HCT116 (cell line): ENCODE measurements around the gene PRKCH. TPM values are rescaled to one million over a fixed set of nuclear protein-coding genes. Genes with fewer than 3 reads are reported as not detected.

Source experiments
- ATAC-seq: fragments of 200-7000 bp; cut with Tn5 transposase; 2 replicates; pipeline ENCODE4 v1.9.1; 2020; ENCODE audit warnings: mild to moderate bottlenecking, moderate library complexity
- BruUV-seq: library from RNA; stranded (reverse); fragments of 400-500 nt; replicated peaks from 2 replicates; lab custom pipeline; 2021; lab: Mats Ljungman, UMichigan
- CTCF ChIA-PET: fragments of 300-600 bp; sonication (Branson Sonifier 250); formaldehyde crosslinking; loops from one replicate; lab custom pipeline; 2021; ENCODE audit warnings: antibody characterized with exemption; lab: Charles Lee
- POLR2A ChIA-PET: fragments of 300-600, 350-600 bp; sonication (Branson Sonifier 250); formaldehyde crosslinking; loops from one replicate; lab custom pipeline; 2021; ENCODE audit warnings: antibody characterized with exemption; lab: Charles Lee
- RAD21 ChIA-PET, 2 experiments: fragments of 300-600 bp; sonication (Branson Sonifier 250); formaldehyde crosslinking; loops; one replicate each; lab custom pipeline; 2023; ENCODE audit warnings: low total read pairs in 2 of 2; ENCODE audit not compliant: uncharacterized antibody in 2 of 2, unreplicated experiment in 2 of 2, low non-redundant PET in 1 of 2; lab: Charles Lee
- DNase-seq: peaks from one replicate; pipeline ENCODE4 v3.0.0-alpha.2; 2010; ENCODE audit warnings: low read depth, low spot score
- H2AFZ ChIP-seq: fragments of 200-600 bp; shearing (Covaris generic), sonication (generic); 2 replicates; pipeline ENCODE4 v1.6.1; 2017; ENCODE audit warnings: low read depth, mixed run types, mixed read lengths, antibody characterized with exemption, low read length; ENCODE audit not compliant: poor library complexity, severe bottlenecking
- H3K27ac ChIP-seq: 2 replicates; pipeline ENCODE4 v1.5.1; 2012; ENCODE audit warnings: low read depth, low read length
- H3K27me3 ChIP-seq: fragments of 200-600 bp; sonication (generic); 2 replicates; pipeline ENCODE4 v1.6.1; 2016; ENCODE audit warnings: mixed run types, low read length, mixed read lengths; ENCODE audit not compliant: insufficient read depth
- H3K36me3 ChIP-seq, 2 experiments: fragments of 200-500 bp in 1 of 2; fragments of 200-600 bp in 1 of 2; sonication (Bioruptor generic) in 1 of 2; sonication (generic) in 1 of 2; 2 replicates each; pipeline versions ENCODE4 v1.5.1 to v1.6.1; 2014 to 2016; ENCODE audit warnings: low read length in 2 of 2, inconsistent platforms in 1 of 2, mixed read lengths in 1 of 2, mixed run types in 1 of 2; ENCODE audit not compliant: insufficient read depth in 2 of 2, control insufficient read depth in 1 of 2
- H3K4me1 ChIP-seq, 2 experiments: fragments of 200-600 bp in 1 of 2; sonication (generic) in 1 of 2; 2 replicates each; pipeline versions ENCODE4 v1.5.1 to v1.6.1; 2012 to 2017; ENCODE audit warnings: low read length in 2 of 2, inconsistent platforms in 1 of 2, mild to moderate bottlenecking in 1 of 2, mixed read lengths in 1 of 2, mixed run types in 1 of 2, moderate library complexity in 1 of 2; ENCODE audit not compliant: insufficient read depth in 2 of 2, control insufficient read depth in 1 of 2
- H3K4me2 ChIP-seq: fragments of 200-600 bp; sonication (generic); 2 replicates; pipeline ENCODE4 v1.6.1; 2017; ENCODE audit warnings: mixed run types, low read length, mixed read lengths
- H3K4me3 ChIP-seq, 2 experiments: fragments of 200-600 bp in 1 of 2; sonication (generic) in 1 of 2; replicated peaks in 1 of 2; 2 replicates each; pipeline ENCODE4 v1.5.1; 2011 to 2016; ENCODE audit warnings: low read length in 2 of 2, control low read depth in 1 of 2, low read depth in 1 of 2, mild to moderate bottlenecking in 1 of 2, mixed read lengths in 1 of 2, mixed run types in 1 of 2
- H3K79me2 ChIP-seq: fragments of 200-600 bp; sonication (generic); 2 replicates; pipeline ENCODE4 v1.6.1; 2017; ENCODE audit warnings: mild to moderate bottlenecking, mixed run types, low read length, moderate library complexity, mixed read lengths; ENCODE audit not compliant: insufficient read depth
- H3K9ac ChIP-seq: fragments of 200-600 bp; sonication (generic); 2 replicates; pipeline ENCODE4 v1.6.1; 2016; ENCODE audit warnings: low read length, mixed read lengths
- H3K9me2 ChIP-seq: fragments of 200-600 bp; sonication (generic), shearing (Covaris generic); 2 replicates; pipeline ENCODE4 v1.6.1; 2017; ENCODE audit warnings: mixed run types, mild to moderate bottlenecking, moderate library complexity; ENCODE audit not compliant: insufficient read depth
- H3K9me3 ChIP-seq, 2 experiments: fragments of 200-500 bp in 1 of 2; fragments of 200-600 bp in 1 of 2; sonication (Bioruptor generic) in 1 of 2; sonication (generic) in 1 of 2; 2 replicates each; pipeline ENCODE4 v1.6.1; 2014 to 2017; ENCODE audit warnings: low read length in 2 of 2, mixed read lengths in 2 of 2, inconsistent platforms in 1 of 2, low read depth in 1 of 2, mild to moderate bottlenecking in 1 of 2, mixed run types in 1 of 2, moderate library complexity in 1 of 2; ENCODE audit not compliant: control insufficient read depth in 1 of 2, insufficient read depth in 1 of 2
- H4K20me1 ChIP-seq: fragments of 200-600 bp; sonication (generic), shearing (Covaris generic); 2 replicates; pipeline ENCODE4 v1.6.1; 2017; ENCODE audit warnings: mixed run types, mild to moderate bottlenecking, moderate library complexity; ENCODE audit not compliant: insufficient read depth
- ATF3 ChIP-seq: IDR thresholded peaks from 2 replicates; pipeline ENCODE4 v1.6.1; 2012
- CEBPB ChIP-seq: IDR thresholded peaks from 2 replicates; pipeline ENCODE4 v1.6.1; 2012; ENCODE audit warnings: low read depth
- EZH2 ChIP-seq: fragments of 200-600 bp; sonication (generic); IDR thresholded peaks from 2 replicates; pipeline ENCODE4 v1.6.1; 2017; ENCODE audit warnings: antibody characterized with exemption, mixed run types
- FOSL1 ChIP-seq: IDR thresholded peaks from 2 replicates; pipeline ENCODE4 v1.6.1; 2012; ENCODE audit warnings: low read depth
- POLR2AphosphoS5 ChIP-seq: IDR thresholded peaks from 2 replicates; pipeline ENCODE4 v1.6.1; 2011; ENCODE audit warnings: mild to moderate bottlenecking, low read depth, low read length, moderate library complexity
- RAD21 ChIP-seq: IDR thresholded peaks from 2 replicates; pipeline ENCODE4 v1.6.1; 2012; ENCODE audit warnings: low read depth, mild to moderate bottlenecking
- SIN3A ChIP-seq: IDR thresholded peaks from 2 replicates; pipeline ENCODE4 v1.6.1; 2012; ENCODE audit warnings: low read depth
- SP1 ChIP-seq: IDR thresholded peaks from 2 replicates; pipeline ENCODE4 v1.6.1; 2012; ENCODE audit warnings: low read depth
- SRF ChIP-seq: IDR thresholded peaks from 2 replicates; pipeline ENCODE4 v1.6.1; 2012; ENCODE audit warnings: low read depth
- TCF7L2 ChIP-seq: IDR thresholded peaks from 2 replicates; pipeline ENCODE4 v1.7.0; 2011; ENCODE audit warnings: borderline replicate concordance, inconsistent platforms; ENCODE audit not compliant: insufficient read depth, insufficient read length; ENCODE audit errors: extremely low read depth
- intact Hi-C: fragments of 100-400 bp; cut with micrococcal nuclease; formaldehyde crosslinking; loops from 2 replicates; pipeline ENCODE4 v1.10.0; 2022
- total RNA-seq: library from RNA; stranded (reverse); gene quantifications from one replicate; pipeline ENCODE4 v1.2.1, GENCODE V29; 2021; ENCODE audit not compliant: unreplicated experiment
- TF ChIP-seq, protein P1 (sequence below), 3 experiments: fragments of 200-600 bp in 1 of 3; sonication (generic) in 1 of 3; IDR thresholded peaks in 2 of 3; conservative IDR thresholded peaks in 1 of 3; 2 replicates each; pipeline ENCODE4 v1.5.1; 2012 to 2017; ENCODE audit warnings: low read depth in 2 of 3, low read length in 2 of 3, antibody characterized with exemption in 1 of 3, borderline replicate concordance in 1 of 3, control low read depth in 1 of 3, mild to moderate bottlenecking in 1 of 3, mixed read lengths in 1 of 3, mixed run types in 1 of 3, moderate library complexity in 1 of 3; ENCODE audit not compliant: insufficient read depth in 1 of 3
- TF ChIP-seq, protein P2 (sequence below): IDR thresholded peaks from 2 replicates; pipeline ENCODE4 v1.6.1; 2012
- TF ChIP-seq, protein P3 (sequence below): IDR thresholded peaks from 2 replicates; pipeline ENCODE4 v1.6.1; 2012; ENCODE audit warnings: low read depth

PRKCH gene
- total RNA-seq, 1 experiment from 2014 or later: 16.6 TPM

- TF ChIP-seq, protein P1, sequence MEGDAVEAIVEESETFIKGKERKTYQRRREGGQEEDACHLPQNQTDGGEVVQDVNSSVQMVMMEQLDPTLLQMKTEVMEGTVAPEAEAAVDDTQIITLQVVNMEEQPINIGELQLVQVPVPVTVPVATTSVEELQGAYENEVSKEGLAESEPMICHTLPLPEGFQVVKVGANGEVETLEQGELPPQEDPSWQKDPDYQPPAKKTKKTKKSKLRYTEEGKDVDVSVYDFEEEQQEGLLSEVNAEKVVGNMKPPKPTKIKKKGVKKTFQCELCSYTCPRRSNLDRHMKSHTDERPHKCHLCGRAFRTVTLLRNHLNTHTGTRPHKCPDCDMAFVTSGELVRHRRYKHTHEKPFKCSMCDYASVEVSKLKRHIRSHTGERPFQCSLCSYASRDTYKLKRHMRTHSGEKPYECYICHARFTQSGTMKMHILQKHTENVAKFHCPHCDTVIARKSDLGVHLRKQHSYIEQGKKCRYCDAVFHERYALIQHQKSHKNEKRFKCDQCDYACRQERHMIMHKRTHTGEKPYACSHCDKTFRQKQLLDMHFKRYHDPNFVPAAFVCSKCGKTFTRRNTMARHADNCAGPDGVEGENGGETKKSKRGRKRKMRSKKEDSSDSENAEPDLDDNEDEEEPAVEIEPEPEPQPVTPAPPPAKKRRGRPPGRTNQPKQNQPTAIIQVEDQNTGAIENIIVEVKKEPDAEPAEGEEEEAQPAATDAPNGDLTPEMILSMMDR (IDR thresholded peaks at IDR 0.05 in 2 of 3, conservative IDR thresholded peaks at IDR 0.05 in 1 of 3; ENCODE audit: borderline replicate concordance in 1 of 3, insufficient read depth in 1 of 3, low read depth in 2 of 3, low read length in 2 of 3): peak in 2 of 3 experiments; percentile 8 to 16; a peak in 1 of 6 replicates
- peak; percentile 46 for TF ChIP-seq POLR2AphosphoS5
- TF ChIP-seq CEBPB: no peak
- TF ChIP-seq TCF7L2: peak; percentile 78
- TF ChIP-seq SIN3A: no peak
- TF ChIP-seq SRF: no peak
These were observed at the start of gene PRKCH (continued) for GRCh38 chr14:61321385-61322010.

DNA sequence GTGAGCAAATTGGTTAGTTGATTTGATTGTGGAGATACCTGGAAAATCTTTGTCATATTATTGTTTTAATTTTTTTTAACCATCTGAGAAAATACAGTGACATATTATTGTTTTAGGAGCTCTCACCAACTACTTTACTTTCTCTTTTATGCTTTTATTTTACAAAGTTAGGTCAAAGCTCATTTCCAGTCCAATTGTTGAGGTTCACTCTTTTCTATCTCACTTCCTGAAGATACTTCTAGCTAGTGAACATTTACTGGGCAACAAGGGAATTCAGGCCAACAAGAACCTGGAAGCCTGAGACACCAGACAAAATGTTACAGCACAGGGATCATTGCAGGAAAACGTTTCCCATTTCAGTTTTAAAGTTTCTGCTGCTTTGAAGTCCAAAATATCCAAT, 44.1 kb upstream of the PRKCH start:
- TF ChIP-seq, protein P2, sequence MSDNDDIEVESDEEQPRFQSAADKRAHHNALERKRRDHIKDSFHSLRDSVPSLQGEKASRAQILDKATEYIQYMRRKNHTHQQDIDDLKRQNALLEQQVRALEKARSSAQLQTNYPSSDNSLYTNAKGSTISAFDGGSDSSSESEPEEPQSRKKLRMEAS: no peak
- TF ChIP-seq, protein P3, sequence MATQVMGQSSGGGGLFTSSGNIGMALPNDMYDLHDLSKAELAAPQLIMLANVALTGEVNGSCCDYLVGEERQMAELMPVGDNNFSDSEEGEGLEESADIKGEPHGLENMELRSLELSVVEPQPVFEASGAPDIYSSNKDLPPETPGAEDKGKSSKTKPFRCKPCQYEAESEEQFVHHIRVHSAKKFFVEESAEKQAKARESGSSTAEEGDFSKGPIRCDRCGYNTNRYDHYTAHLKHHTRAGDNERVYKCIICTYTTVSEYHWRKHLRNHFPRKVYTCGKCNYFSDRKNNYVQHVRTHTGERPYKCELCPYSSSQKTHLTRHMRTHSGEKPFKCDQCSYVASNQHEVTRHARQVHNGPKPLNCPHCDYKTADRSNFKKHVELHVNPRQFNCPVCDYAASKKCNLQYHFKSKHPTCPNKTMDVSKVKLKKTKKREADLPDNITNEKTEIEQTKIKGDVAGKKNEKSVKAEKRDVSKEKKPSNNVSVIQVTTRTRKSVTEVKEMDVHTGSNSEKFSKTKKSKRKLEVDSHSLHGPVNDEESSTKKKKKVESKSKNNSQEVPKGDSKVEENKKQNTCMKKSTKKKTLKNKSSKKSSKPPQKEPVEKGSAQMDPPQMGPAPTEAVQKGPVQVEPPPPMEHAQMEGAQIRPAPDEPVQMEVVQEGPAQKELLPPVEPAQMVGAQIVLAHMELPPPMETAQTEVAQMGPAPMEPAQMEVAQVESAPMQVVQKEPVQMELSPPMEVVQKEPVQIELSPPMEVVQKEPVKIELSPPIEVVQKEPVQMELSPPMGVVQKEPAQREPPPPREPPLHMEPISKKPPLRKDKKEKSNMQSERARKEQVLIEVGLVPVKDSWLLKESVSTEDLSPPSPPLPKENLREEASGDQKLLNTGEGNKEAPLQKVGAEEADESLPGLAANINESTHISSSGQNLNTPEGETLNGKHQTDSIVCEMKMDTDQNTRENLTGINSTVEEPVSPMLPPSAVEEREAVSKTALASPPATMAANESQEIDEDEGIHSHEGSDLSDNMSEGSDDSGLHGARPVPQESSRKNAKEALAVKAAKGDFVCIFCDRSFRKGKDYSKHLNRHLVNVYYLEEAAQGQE: no peak
- no peak for TF ChIP-seq EZH2
- no peak for TF ChIP-seq SIN3A
- TF ChIP-seq FOSL1: no peak
- TF ChIP-seq SP1: no peak
- TF ChIP-seq RAD21: no peak
- no peak for TF ChIP-seq ATF3
- Histone ChIP-seq H3K4me2 (no peak overlapping the region), H3K27me3 (no peaks in the 10 kb centered on the region), H3K9me2 (no peaks in the 10 kb centered on the region), H3K9ac (no peak overlapping the region), H3K4me3 (no peak overlapping the region), H4K20me1 (no peaks in the 10 kb centered on the region), H3K27ac (no peak overlapping the region), H3K36me3 (no peaks in the 10 kb centered on the region), H3K4me1 (no peaks in the 10 kb centered on the region), H3K79me2 (no peaks in the 10 kb centered on the region), H3K9me3 (no peaks in the 10 kb centered on the region; a peak in 1 of 4 replicates), H2AFZ (no peak overlapping the region)
- ATAC-seq: no peak
- RAD21 ChIA-PET: no interaction called here
- POLR2A ChIA-PET: no interaction called here
- CTCF ChIA-PET: no interaction called here
- no TSS peak for BruUV-seq
- intact Hi-C loops: no loop called here
- DNase-seq: no peak
